ENCODE data around the gene KRT76. TPM values are rescaled to one million over a fixed set of nuclear protein-coding genes. Genes with fewer than 3 reads are reported as not detected.

KRT76 gene
- not detected in 2 replicates for total RNA-seq

GRCh38 chr12:52776913-52777395, at the start of gene KRT76:
Gene KRT76, minus strand, starts transcription at chr12:52777345. Its CDS starts 54 bp downstream, at chr12:52777291.

GRCh38 chr12:52813885-52814709, 37.0 kb upstream of the KRT76 start, which contains the start of gene KRT4:
Gene KRT4, minus strand, starts transcription at chr12:52814116. Its CDS starts 58 bp downstream, at chr12:52814058.

DNA sequence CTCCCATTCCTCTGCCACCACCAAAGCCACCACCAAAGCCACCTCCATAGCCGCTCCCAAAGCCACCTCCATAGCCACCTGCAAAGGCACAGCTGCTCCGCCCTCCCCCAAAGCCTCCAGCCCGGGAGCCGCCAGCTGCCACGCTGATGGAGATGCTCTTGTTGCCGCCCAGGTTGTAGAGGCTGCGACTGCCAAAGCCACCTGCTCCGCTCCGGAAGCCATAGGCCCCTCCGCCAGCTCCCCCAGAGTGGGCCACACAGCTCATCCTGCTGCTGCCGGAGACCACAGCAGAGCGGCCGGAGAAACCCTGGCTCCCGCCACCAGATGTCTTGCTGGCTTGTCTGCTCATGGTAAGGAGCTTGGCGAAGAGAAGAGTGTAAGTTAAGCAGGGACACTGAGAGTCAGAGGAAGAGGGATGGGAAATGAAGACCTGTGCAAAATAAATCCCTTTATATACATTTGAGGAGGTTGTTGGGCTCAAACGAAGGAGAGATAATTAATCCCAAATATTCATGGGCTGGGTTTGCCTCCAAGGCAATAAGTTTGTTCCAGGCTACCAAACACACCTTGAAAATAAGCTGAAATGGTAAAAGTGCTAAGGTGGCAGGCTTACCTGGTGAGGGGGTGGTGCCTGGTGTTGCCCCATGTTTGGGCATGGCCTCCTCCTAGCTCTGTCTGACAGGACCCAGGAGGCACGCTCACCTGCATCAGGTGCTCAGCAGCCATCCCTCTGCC, 18.7 kb upstream of the KRT76 start, which contains the start of gene KRT3:
Gene KRT3 (minus strand): TSS at position 424 of the 735 bp plus-strand sequence. CDS start 75 bp downstream, at position 349.

Small RNAs within 50 kb of the gene (small RNA-seq; reads per million reads assigned to genes)
- not detected for gene AC107016.2 (ENCODE audit: low replicate concordance)

Other genes starting within 250 kb of the KRT76 start
- gene KRT71, start 224.2 kb downstream of the KRT76 start, total RNA-seq, result not detected in 2 replicates
- not detected in 2 replicates for gene KRT74, start 203.5 kb downstream of the KRT76 start, total RNA-seq
- not detected in 2 replicates for gene KRT72, start 175.9 kb downstream of the KRT76 start, total RNA-seq
- not detected in 2 replicates for gene KRT73, start 158.8 kb downstream of the KRT76 start, total RNA-seq
- gene KRT2, start 125.1 kb downstream of the KRT76 start, total RNA-seq, result not detected in 2 replicates
- gene KRT1, start 96.9 kb downstream of the KRT76 start, total RNA-seq, result not detected in 2 replicates
- not detected in 2 replicates for gene KRT77, start 73.8 kb downstream of the KRT76 start, total RNA-seq
- not detected in 2 replicates for gene KRT3, start 18.8 kb upstream of the KRT76 start, total RNA-seq
- 0.14 TPM in 1 of 2 replicates, not detected in the other for gene KRT4, start 36.8 kb upstream of the KRT76 start, total RNA-seq
- 0.72 TPM in 1 of 2 replicates, not detected in the other for gene KRT79, start 57.0 kb upstream of the KRT76 start, total RNA-seq
- not detected in 2 replicates for gene KRT78, start 71.6 kb upstream of the KRT76 start, total RNA-seq
- gene KRT8, start 127.7 kb upstream of the KRT76 start, total RNA-seq, result 217 and 272 TPM in 2 replicates
- gene KRT18, start 171.8 kb upstream of the KRT76 start, total RNA-seq, result 1,776 and 1,872 TPM in 2 replicates
- gene EIF4B, start 229.1 kb upstream of the KRT76 start, total RNA-seq, result 649 and 1,935 TPM in 2 replicates

All from placental pericyte (primary cell).